Measurements from ENCODE around the gene MFAP1.
"Not testable (repeated sequence)": the region's sequence is repeated elsewhere in the genome, so short reads cannot be mapped to it uniquely, and the experiment has no call there.

The MFAP1 gene

DNA sequence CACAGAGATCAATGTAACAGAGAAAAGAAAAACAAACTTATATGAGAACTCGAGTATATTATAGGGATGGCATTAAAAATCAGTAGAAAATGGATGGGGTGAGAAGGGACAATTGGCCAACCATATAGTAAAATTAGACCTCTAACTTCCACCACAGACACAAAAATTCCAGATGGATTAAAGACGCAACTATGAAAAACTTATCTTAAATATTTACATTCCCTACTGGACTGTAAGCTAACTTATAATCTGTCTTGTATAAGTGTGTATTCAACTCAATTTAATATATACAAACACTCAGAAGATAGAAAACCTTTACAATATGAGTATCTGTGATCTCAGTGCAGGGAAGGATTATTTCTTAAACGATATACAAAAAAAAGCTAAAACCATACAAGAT, 3.0 kb downstream of the MFAP1 start:
- in situ Hi-C loops (cut with MboI; ENCODE audit: low sequenced_read_pairs), result no loop called here

- in situ Hi-C loops (cut with MboI; ENCODE audit: low sequenced_read_pairs), result not testable (repeated sequence)
Measured at GRCh38 chr15:43815064-43815463, 9.4 kb downstream of the MFAP1 start.

DNA sequence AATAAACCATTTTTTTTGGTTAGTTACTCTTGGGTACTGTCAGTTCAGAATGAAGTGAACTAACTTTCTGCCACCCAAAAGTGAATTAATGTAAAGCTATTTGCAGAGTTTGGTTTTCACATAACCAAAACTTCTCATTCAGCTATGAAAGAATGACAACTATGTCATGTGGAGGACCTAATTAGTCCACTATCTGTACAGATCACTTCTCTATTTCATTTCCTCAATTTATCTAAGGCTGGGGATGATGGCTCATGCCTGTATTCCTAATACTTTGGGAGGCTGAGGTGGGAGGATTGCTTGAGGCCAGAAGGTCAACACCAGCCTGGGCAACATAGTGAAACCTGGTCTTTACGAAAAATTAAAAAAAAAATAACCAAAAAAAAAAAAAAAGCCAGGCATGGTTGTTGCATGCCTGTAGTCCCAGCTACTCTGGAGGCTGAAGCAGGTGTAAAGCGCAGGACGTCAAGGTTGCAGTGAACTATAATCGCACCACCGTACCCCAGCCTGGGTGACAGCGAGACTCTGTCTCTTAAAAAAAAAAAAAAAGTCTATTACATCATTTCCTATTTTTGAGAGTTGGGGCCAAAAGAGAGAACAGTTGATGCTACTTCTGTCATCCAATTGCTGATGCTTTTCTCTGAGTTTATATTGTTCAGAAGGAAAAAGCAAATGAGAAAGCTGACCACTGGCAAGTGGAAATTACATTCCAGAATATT, 15.4 kb downstream of the MFAP1 start:
- in situ Hi-C loops (cut with MboI; ENCODE audit: low sequenced_read_pairs), result no loop called here

DNA sequence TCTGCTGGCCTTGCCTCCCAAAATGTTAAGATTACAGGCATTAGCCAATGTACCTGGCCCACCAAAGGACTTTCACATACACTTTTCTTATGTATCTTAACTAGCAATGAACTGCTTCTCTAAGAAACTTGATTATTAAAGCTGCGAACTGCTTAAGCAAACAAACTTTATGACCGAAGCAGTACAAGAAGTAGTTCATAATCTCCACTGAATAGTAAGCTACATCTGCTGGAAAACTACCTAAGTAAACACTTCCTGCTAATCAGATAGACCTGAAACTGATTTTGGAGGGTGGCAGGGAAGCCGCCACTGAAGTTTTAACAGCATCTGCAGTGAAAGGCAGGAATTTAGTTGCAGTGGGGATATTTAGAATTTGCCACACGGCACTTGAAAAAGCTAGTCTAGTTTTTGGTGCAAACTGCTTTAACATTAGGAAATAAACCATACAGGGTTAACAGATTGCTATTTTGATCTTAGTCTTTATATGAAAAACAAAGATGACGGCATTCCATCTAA, 16.0 kb downstream of the MFAP1 start:
- in situ Hi-C loops (cut with MboI; ENCODE audit: low sequenced_read_pairs), result no loop called here

DNA sequence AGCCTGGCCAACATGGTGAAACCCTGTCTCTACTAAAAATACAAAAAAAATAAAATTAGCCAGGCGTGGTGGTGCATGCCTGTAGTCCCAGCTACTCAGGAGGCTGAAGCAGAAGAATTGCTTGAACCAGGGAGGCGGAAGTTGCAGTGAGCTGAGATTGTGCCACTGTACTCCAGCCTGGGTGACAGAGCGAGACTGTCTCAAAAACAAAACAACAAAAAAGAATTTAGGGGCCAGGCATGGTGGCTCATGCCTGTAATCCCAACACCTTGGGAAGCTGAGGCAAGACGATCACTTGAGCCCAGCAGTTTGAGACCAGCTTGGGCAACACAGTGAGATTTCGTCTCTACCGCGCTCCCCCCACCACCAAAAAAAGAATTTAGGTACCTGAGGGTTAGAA, 21.8 kb downstream of the MFAP1 start:
- in situ Hi-C loops (cut with MboI; ENCODE audit: low sequenced_read_pairs), result not testable (repeated sequence)

- in situ Hi-C loops (cut with MboI; ENCODE audit: low sequenced_read_pairs), result no loop called here
Measured at GRCh38 chr15:43800286-43801141, 24.0 kb downstream of the MFAP1 start, which contains the start of gene HYPK. TSS of gene HYPK (plus strand) at chr15:43800599. CDS start at chr15:43800623, 24 bp downstream.

- in situ Hi-C loops (cut with MboI; ENCODE audit: low sequenced_read_pairs), result no loop called here
Measured at GRCh38 chr15:43799945-43800285, 24.6 kb downstream of the MFAP1 start, which contains the start of gene SERINC4. TSS of gene SERINC4 (minus strand) at chr15:43800220. CDS start at chr15:43799986, 234 bp downstream.

DNA sequence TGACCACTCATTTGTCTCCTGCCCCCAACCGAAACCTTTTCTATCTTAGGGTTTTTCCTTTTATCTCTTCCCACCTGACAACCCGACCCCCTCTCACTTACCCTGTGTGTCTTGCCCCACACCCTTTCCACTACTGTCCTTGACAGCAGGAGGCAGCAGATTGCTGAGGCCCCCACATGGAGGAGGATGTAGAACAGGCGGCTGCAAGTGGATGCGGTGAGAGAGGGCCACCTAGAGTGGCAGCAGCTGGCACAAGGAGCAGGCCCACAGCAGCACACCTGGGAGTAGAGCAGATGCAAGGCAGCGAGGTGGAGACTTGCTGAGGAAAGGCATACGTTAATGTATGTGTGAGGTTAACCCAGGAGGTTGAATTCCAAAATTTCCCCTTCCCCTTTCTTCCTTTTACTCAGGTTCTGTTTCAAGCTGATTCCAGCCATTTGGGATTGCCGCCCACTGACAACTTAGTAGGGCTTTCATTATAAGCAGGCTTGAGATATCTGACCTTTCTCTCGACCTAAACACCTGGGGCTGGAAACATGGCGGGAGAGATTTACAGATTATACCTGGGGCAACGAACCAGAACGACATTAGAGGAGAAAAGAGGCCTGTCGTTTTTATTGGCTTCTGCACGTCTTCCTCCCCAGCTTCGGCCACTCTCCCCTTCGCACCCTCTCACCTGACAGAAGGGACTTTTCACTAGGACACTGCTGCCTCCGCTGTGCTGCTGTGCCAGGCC, 25.1 kb downstream of the MFAP1 start:
- in situ Hi-C loops (cut with MboI; ENCODE audit: low sequenced_read_pairs), result no loop called here

DNA sequence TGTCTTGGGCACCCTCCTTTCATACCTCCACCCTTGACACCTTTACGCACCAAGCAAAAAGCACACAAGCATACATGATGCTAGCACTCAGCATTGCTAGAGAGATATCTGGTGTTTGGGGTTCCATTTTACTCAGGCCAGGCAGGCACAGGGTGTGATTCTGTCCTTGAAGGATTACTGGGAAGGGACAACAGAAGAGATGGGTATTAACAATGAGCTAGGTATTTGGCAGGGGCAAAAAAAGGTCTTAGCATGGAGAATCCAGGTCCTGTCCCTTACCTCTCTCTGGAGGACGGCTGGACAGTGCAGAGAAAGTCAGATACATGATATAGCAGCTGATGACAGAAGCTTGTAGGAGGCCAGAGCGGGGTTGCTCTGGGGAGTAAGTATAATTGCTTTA, 27.9 kb downstream of the MFAP1 start:
- in situ Hi-C loops (cut with MboI; ENCODE audit: low sequenced_read_pairs), result no loop called here

DNA sequence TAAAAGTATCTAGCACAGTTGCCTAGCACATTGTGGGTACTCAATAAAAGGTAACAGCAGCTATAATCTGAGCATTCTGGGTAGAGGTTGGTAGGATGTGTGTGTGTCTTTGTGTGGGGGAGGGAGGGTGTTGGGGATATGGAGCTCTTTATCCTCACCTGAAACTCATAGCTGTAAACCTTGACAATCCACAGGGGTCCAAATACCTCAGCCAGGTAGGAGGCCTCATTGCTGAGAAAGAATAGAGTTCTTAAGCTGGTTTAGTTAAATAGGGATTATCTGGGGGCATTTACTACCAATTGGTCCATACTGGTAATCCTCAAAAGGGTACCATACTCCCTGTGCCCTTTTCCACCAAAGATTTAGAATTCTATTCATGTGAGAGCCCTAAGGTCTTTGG, 28.5 kb downstream of the MFAP1 start:
- in situ Hi-C loops (cut with MboI; ENCODE audit: low sequenced_read_pairs), result no loop called here

GRCh38 chr15:43795197-43795596, 29.3 kb downstream of the MFAP1 start:
- in situ Hi-C loops (cut with MboI; ENCODE audit: low sequenced_read_pairs), result no loop called here

DNA sequence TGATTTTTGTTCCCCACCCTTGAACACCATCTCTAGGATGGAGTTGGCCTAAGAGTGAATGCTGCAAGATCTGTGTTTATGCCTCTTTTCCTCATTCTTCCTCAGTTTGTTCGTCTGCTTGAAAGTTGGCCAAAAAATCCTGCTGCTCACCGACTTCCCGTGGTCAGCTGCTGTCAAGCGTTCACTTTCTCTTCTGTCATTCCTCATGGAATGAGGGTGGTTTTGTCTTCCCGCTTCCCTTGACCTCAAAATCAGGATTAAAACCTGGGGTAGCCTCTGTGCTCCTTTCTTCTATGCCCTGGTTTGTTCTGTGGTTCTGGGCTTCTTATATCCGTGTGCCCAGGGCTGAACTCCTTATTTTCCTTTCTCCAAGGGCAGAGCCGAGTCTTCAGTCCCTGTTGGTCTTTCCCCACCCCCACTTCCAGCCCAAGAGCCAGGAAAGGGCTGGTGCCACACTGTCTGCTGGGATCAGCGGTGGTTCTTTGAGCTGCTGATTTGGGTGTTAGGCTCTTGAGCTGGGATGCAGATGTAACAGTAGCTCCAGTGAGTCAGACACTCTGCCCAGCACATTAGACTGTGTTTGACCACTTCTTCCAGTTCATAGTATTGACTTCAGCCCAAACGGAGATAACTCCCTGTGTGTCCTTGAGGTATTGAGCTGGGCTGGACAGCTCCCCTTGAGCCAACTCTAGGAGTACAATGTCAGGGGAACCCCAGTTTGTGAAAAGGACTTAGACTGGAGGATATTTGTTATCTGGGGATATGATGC, 30.0 kb downstream of the MFAP1 start:
- in situ Hi-C loops (cut with MboI; ENCODE audit: low sequenced_read_pairs), result no loop called here

DNA sequence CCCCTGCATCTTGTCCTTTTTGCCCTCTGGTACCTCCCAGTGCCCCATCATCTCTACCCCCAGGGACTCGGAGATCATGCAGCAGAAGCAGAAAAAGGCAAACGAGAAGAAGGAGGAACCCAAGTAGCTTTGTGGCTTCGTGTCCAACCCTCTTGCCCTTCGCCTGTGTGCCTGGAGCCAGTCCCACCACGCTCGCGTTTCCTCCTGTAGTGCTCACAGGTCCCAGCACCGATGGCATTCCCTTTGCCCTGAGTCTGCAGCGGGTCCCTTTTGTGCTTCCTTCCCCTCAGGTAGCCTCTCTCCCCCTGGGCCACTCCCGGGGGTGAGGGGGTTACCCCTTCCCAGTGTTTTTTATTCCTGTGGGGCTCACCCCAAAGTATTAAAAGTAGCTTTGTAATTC, 30.8 kb downstream of the MFAP1 start:
- in situ Hi-C loops (cut with MboI; ENCODE audit: low sequenced_read_pairs), result no loop called here

GRCh38 chr15:43792761-43793476, 31.6 kb downstream of the MFAP1 start:
- in situ Hi-C loops (cut with MboI; ENCODE audit: low sequenced_read_pairs), result no loop called here

- in situ Hi-C loops (cut with MboI; ENCODE audit: low sequenced_read_pairs), result no loop called here
Measured at GRCh38 chr15:43791993-43792760, 32.3 kb downstream of the MFAP1 start, which contains the start of gene SERF2. TSS of gene SERF2 (plus strand) at chr15:43792320. CDS start at chr15:43792377, 57 bp downstream.

DNA sequence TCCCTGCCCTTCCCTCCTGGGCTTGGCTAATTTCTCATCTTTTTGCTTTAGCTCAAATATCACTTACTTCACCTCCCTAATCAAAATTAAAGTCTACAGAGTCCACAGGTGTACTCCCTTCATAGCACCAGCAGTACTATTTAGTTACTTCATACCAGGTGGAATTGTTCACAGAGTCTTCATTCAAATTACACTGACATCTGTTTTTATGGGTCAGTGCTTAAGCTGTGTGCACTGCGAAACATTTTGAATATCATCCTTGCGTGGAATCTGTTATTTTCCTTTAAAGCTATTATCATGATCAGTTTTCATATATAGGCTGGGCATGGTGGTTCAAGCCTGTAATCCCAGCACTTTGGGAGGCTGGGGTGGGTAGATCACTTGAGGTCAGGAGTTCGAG, 35.1 kb downstream of the MFAP1 start:
- in situ Hi-C loops (cut with MboI; ENCODE audit: low sequenced_read_pairs), result no loop called here

GRCh38 chr15:43779016-43779415, 45.5 kb downstream of the MFAP1 start:
- in situ Hi-C loops (cut with MboI; ENCODE audit: low sequenced_read_pairs), result no loop called here

DNA sequence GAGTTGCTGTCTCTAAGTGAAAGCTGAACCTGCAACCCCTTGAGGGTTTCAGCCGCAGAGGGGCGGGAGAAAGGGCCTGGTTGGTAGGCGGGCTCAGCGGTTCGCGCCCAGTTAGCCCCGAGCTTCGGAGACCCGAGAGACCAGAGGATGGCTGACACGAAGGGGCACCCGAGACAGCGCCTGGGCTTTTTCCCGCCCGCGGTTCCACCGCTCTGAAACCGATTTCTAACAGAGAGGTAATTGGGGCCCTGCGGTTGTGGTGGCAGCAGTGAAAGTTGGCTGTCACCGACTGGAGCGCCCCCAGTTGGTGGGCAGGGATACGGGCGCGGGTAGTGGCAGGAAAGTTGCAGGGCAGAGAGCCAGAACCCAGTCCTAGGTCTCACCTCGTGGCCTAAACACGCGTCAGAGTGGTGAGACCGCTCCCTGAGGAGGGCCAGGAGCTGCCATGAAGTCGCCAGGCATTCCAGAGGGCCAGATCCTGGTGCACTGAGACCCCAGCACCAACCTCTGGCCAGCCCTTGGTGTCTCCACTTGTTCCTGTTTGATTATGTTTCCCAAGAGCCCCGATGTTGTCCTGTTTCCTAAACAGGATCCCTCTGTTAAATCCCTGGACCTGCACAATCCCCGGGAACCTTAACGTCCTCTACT, 47.1 kb downstream of the MFAP1 start:
- in situ Hi-C loops (cut with MboI; ENCODE audit: low sequenced_read_pairs), result no loop called here

Measured in HL-60/S4 (cell line).